Gastrocnemius medialis (tissue), 4 donors: ENCODE measurements around the gene TTC39C.

Experiments
- POLR2A ChIP-seq, 2 donors: fragments of 450-650 bp; IDR thresholded peaks; one replicate each; pipeline ENCODE4 v1.6.1; 2017; ENCODE audit warnings: antibody characterized with exemption in 2 of 2, mild to moderate bottlenecking in 2 of 2, moderate library complexity in 2 of 2
- TF ChIP-seq, protein P1 (sequence below), 5 experiments: fragments of 450-650 bp in 3 of 5; fragments of 200-600 bp in 2 of 5; sonication (generic) in 2 of 5; IDR thresholded peaks in 4 of 5; conservative IDR thresholded peaks in 1 of 5; 1 replicate in 4 of 5; 2 replicates in 1 of 5; pipeline ENCODE4 v1.5.1; 2016 to 2019; ENCODE audit warnings: antibody characterized with exemption in 5 of 5, mild to moderate bottlenecking in 3 of 5, moderate library complexity in 3 of 5

DNA sequence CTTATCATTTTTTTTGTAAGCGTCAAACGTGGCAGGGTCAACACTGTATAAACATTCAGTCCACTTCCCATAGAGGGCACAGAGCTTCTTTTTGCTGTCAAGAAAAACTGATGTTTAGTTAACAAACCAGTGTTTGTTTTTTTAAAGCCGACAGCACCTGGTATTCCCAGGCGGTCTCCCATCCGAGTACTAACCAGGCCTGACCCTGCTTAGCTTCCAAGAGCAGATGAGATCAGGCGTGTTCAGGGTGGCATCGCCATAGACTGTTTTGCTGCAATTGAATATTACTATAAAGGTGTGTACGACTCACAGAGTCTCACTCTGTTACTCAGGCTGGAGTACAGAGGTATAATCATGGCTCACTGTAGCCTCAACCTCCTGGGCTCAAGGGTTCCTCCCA, 155.8 kb downstream of the TTC39C start:
- TF ChIP-seq, protein P1, sequence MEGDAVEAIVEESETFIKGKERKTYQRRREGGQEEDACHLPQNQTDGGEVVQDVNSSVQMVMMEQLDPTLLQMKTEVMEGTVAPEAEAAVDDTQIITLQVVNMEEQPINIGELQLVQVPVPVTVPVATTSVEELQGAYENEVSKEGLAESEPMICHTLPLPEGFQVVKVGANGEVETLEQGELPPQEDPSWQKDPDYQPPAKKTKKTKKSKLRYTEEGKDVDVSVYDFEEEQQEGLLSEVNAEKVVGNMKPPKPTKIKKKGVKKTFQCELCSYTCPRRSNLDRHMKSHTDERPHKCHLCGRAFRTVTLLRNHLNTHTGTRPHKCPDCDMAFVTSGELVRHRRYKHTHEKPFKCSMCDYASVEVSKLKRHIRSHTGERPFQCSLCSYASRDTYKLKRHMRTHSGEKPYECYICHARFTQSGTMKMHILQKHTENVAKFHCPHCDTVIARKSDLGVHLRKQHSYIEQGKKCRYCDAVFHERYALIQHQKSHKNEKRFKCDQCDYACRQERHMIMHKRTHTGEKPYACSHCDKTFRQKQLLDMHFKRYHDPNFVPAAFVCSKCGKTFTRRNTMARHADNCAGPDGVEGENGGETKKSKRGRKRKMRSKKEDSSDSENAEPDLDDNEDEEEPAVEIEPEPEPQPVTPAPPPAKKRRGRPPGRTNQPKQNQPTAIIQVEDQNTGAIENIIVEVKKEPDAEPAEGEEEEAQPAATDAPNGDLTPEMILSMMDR (IDR thresholded peaks at IDR 0.05 in 4 of 5, conservative IDR thresholded peaks at IDR 0.05 in 1 of 5): no peak
- no peak for TF ChIP-seq POLR2A (IDR thresholded peaks at IDR 0.05)
